ENCODE data around the gene GPR15.

DNA sequence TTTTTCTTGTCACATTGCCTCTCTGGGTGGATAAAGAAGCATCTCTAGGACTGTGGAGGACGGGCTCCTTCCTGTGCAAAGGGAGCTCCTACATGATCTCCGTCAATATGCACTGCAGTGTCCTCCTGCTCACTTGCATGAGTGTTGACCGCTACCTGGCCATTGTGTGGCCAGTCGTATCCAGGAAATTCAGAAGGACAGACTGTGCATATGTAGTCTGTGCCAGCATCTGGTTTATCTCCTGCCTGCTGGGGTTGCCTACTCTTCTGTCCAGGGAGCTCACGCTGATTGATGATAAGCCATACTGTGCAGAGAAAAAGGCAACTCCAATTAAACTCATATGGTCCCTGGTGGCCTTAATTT is 478 bp downstream of the GPR15 start:
- no peak for TF ChIP-seq POLR2AphosphoS5 (IDR thresholded peaks at IDR 0.05)
- TF ChIP-seq, protein P1, sequence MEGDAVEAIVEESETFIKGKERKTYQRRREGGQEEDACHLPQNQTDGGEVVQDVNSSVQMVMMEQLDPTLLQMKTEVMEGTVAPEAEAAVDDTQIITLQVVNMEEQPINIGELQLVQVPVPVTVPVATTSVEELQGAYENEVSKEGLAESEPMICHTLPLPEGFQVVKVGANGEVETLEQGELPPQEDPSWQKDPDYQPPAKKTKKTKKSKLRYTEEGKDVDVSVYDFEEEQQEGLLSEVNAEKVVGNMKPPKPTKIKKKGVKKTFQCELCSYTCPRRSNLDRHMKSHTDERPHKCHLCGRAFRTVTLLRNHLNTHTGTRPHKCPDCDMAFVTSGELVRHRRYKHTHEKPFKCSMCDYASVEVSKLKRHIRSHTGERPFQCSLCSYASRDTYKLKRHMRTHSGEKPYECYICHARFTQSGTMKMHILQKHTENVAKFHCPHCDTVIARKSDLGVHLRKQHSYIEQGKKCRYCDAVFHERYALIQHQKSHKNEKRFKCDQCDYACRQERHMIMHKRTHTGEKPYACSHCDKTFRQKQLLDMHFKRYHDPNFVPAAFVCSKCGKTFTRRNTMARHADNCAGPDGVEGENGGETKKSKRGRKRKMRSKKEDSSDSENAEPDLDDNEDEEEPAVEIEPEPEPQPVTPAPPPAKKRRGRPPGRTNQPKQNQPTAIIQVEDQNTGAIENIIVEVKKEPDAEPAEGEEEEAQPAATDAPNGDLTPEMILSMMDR (IDR thresholded peaks at IDR 0.05) = no peak
- no peak for TF ChIP-seq POLR2A (IDR thresholded peaks at IDR 0.05)

Data from prostate gland (tissue), 2 donors.